ENCODE results near the gene EMSY.
"Not testable (repeated sequence)": the region's sequence is repeated elsewhere in the genome, so short reads cannot be mapped to it uniquely, and the experiment has no call there.

EMSY gene

GRCh38 chr11:76444384-76445120 lies at the start of gene EMSY:
Gene EMSY, plus strand, starts transcription at chr11:76445018. Its CDS starts 1,921 bp downstream, at chr11:76446939.
- peak; percentile 89 to 93 for DNase-seq

DNA sequence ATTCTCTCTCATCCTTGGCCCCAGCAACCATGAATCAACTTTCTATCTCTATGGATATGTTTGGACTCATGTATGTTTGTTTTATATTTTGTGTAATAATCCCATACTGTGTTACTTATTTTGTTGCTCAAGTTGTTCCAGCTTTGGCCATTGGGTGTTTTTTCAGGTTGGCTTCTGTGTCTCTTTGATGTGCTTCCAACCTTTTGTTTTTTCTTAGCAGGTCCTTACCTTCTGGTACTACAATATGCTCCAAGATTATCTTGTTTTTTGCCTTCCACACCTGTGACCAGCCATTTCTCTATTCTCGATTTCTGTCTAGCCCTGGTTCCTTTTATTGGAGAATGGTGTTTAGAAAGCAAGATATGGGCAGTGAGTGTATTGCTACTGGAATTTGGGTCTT lies 49.5 kb upstream of the EMSY start:
- DNase-seq, result no peak

- DNase-seq, result no peak
Observed at GRCh38 chr11:76397383-76397782, 47.4 kb upstream of the EMSY start.

- DNase-seq, result no peak
Observed at GRCh38 chr11:76400967-76401366, 43.9 kb upstream of the EMSY start.

- not testable (repeated sequence) for DNase-seq
Observed at GRCh38 chr11:76401484-76401883, 43.3 kb upstream of the EMSY start.

GRCh38 chr11:76406359-76406758 lies 38.5 kb upstream of the EMSY start:
- DNase-seq, result no peak

DNA sequence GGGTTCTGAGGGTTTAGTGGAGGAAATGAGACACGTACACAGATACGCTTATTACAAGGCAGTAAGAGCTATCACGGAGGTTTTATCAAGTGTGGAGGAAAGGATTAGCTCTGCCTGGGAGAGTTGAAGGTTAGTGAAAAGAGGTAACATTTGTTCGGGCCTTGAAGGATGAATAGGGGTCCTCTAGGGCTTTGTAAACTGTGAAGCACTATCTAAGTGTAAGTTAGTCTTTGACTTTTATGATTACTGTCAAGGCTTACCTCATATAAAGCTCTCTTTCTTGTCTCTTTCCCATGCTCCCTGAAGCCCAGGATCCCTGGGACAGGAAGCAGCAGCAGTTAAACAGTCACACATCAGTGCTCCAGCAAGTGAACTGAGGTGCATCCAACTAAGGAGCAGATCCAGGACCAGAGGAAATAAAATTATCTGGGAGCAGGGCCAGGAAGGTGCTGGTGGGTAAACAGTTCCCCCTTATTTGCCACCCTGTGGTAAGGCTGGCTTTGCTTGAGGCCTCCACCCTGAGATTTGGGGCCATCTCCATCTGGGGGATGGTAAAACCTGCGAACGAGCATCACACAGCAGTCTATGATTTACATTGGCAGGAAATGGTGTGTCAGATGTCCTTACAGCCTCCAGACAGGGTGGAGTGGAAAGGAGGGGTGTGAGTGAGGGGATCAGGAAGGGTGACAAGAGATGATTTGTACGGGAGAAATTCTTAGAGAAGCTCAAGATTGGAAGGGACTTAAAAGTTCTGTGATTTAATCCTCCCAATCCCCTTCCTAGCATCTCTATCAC lies 36.5 kb upstream of the EMSY start:
- no peak for DNase-seq

DNA sequence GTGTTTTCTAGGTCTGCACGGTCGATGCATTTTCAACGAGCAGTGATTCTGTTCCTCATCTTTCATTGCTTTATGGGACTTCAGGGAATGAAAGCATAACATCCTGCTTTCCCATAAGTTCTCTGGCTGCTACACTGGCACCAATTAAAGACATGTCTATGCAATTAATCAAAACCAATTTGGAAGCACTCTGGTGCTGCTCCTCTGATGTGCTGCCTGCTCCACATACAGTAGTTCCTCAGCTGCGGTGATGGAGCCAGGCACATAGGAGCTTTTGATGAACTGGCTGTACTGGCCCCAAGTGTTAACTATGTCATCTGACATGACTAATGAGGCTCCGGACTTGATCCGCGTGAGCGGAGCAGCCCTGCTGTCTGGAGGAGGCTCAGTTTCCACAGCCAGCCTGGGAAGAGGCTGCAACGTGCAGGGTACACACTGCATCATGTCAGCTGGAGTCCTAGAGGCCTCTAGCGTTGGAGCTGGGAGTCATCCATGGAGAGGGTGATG lies 33.9 kb upstream of the EMSY start:
- DNase-seq, result no peak

- no peak for DNase-seq
Observed at GRCh38 chr11:76415073-76415472, 29.7 kb upstream of the EMSY start.

DNA sequence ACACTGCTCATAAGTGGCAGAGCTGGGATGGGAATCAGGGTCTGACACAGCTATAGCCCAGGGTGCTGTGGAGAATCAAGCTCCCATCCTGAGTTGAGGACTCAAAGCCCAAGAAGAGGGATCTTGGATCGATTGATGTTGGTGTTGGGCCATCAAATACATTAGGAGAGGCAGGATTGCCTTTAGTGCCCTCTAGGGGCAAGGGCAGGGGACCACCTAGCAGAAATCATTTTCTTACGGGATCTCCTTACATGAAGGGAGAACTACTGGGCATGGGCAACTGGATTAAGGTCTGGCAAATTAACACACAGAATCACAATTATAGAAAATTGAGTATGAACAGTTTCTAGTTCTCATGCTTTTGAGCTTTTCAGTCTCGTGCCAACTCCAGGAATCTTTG lies 24.9 kb upstream of the EMSY start:
- no peak for DNase-seq

DNA sequence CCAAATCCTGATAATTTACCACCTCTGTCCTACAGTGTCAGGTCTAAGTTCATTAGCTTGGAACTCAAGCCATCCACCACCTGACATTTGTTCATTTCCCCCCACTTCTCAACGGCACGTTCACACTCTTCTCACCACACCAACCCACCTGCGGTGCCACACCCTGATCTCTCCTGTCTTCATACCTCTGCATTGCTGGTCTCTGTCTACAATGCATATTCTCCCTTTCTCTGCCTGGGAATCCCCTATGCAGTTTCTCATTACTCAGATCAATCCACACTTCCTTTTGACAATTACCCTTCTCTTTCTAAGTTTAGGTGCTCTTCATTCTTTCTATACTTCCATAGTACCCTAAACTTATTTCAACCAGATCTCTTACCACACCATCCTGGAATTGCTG lies 20.4 kb upstream of the EMSY start:
- DNase-seq, result peak in 1 of 2 experiments; percentile 10

DNA sequence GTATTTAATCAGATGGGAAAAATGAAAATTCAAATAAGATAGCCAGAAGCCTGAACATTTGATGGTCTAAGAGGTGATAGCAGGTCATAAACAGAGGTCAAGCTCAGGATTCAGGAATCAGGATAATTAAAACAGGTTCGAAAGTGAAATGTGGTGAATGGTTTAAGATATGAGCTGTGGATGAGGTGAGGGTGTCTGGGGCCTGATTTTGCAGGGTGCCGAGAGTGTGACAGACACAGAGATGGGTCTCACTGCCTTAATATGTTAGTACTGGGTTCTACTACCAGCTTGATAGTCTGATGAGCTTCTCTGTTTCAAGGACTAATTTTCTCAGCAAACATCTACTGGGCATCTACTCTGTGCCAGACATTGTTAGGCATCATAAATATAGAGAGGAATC lies 19.9 kb upstream of the EMSY start:
- no peak for DNase-seq

GRCh38 chr11:76426660-76427059 lies 18.2 kb upstream of the EMSY start:
- no peak for DNase-seq

DNA sequence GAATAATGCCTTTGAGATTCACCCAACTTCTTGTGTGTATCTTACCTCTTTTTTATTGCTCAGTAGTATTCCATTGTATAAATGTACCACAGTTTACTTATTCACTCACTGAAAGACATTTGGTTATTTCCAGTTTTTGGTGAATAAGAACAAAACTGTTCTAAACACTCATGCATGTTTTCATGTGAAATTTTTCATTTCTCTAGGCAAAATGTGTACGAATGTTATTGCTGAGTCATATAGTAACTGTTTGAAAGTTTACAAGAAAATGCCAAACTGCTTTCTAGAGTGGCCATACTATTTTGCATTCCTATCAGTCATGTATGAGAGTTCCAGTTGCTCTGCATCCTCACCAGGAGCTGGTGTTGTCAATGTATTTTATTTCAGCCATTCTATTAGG lies 8.8 kb upstream of the EMSY start:
- DNase-seq, result no peak

GRCh38 chr11:76443268-76443980 lies 1.4 kb upstream of the EMSY start:
- no peak for DNase-seq

GRCh38 chr11:76444065-76444383 lies 794 bp upstream of the EMSY start:
- no peak for DNase-seq

DNA sequence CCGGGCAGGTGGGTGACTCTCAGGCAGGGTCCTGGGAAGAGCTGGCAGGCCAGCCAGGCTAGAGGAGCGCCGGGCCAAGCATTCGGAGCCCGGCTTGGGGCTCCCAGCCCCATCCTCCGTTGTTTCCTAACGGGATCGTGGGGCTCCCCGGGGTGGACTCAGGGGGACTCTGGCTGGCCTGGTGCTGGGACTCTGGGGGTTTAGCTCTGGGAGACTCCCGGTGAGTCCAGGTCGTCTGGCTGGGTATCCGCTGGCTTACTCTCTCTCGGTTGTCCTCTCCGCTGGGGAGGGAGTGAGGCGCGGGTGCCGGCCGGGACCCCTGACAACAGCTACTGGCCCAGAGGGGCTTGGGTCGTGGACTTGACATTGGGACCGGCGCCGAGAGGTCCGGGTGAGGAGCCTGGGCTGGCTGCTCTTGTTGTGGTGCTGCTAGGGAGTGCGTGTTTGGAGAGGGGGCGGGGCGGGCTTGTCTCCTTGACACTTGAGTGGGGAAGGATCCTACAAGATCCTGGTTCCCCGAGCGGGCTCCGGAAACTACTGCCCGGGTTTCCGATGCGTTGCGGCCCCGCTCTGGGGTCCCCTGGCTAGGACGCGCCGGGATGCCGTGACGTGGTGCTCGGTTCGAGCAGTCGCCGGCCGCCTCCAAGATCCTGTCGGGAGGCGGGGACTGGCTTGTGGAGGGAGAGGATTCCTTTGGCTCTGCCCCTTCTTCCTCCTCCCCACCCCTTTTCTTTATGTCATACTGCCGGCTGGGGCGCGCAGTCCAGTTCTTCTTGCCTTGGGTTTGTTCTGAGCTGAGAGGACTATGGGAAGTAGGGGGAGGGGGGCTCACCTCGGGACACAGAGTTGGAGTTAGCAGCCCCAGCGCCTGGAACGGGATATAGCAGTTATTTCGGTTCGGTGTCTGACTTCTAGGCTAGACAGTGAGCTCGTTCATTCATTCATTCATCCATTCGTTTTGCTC lies 585 bp downstream of the EMSY start:
- DNase-seq, result peak; percentile 68 to 77

GRCh38 chr11:76448506-76448905 lies 3.7 kb downstream of the EMSY start:
- DNase-seq, result no peak

- no peak for DNase-seq
Observed at GRCh38 chr11:76453248-76453647, 8.4 kb downstream of the EMSY start.

DNA sequence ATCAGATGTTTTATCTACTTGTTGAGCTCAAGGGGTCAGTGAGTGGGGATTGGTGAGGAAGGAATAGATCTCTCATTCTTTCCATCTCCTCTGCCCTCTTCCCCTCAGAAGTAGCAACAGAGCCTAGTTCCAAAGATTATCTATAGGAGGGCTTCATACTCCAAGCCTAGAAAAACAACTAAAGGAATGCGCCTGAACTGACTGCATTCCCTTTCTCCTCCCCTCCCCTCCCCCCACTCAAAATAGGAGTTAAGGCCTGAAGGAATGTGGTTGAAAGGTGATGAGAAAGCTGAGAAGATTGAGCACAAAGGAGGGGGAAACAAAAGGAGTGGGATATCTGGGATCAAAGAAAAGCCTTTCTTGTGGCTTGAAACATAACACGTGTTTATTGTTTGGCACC lies 10.5 kb downstream of the EMSY start:
- no peak for DNase-seq

GRCh38 chr11:76455931-76456330 lies 11.1 kb downstream of the EMSY start:
- no peak for DNase-seq

- no peak for DNase-seq
Observed at GRCh38 chr11:76456571-76456970, 11.8 kb downstream of the EMSY start.

Measured in activated CD4-positive, alpha-beta T cell treated with anti-CD3 and anti-CD28 coated beads, Interleukin-2, amount 50 U/mL, for 48 hours (primary cell).